B cell (primary cell): ENCODE measurements around the gene ZBTB16. TPM values are rescaled to one million over a fixed set of nuclear protein-coding genes. Genes with fewer than 3 reads are reported as not detected.

Source experiments
- ATAC-seq: fragments of 200-7000 bp; cut with Tn5 transposase; one replicate; pipeline ENCODE4 v1.10.0; 2021; ENCODE audit warnings: low read depth, mild to moderate bottlenecking, moderate number of reproducible peaks, moderate library complexity
- CTCF ChIA-PET: fragments of 350-600 bp; sonication (Branson Sonifier 250); formaldehyde crosslinking; loops from one replicate; lab custom pipeline; 2021; ENCODE audit warnings: antibody characterized with exemption, inconsistent platforms; lab: Charles Lee
- POLR2A ChIA-PET: fragments of 350-600 bp; sonication (Branson Sonifier 250); formaldehyde crosslinking; loops from one replicate; lab custom pipeline; 2021; ENCODE audit warnings: antibody characterized with exemption; lab: Charles Lee
- DNase-seq: peaks from one replicate; pipeline ENCODE4 v3.0.0; 2013
- H2AFZ ChIP-seq: 2 replicates; pipeline ENCODE4 v1.6.1; 2012; ENCODE audit warnings: mild to moderate bottlenecking, low read depth, low read length; ENCODE audit not compliant: insufficient read depth, poor library complexity, severe bottlenecking
- H3K27ac ChIP-seq, 2 donors: 1 replicate in 1 of 2; 2 replicates in 1 of 2; pipeline ENCODE4 v1.5.1; 2012 to 2013; ENCODE audit warnings: low read length in 2 of 2, mild to moderate bottlenecking in 2 of 2, moderate library complexity in 1 of 2
- H3K27me3 ChIP-seq, 4 experiments: fragments of 200-600 bp in 1 of 4; sonication (generic) in 1 of 4; replicated peaks in 1 of 4; 1 replicate in 2 of 4; 2 replicates in 2 of 4; pipeline versions ENCODE4 v1.6.1 to v1.7.0; 2013 to 2016; ENCODE audit warnings: low read length in 3 of 4, mild to moderate bottlenecking in 2 of 4, mixed read lengths in 1 of 4, moderate library complexity in 1 of 4; ENCODE audit not compliant: insufficient read depth in 4 of 4, control insufficient read depth in 3 of 4; ENCODE audit errors: control extremely low read depth in 1 of 4
- H3K36me3 ChIP-seq, 2 experiments: replicated peaks in 1 of 2; 1 replicate in 1 of 2; 2 replicates in 1 of 2; pipeline versions ENCODE4 v1.6.1 to v1.7.1; 2013; ENCODE audit warnings: low read length in 1 of 2; ENCODE audit not compliant: insufficient read depth in 2 of 2, control insufficient read depth in 1 of 2; ENCODE audit errors: control extremely low read depth in 1 of 2, extremely low read depth in 1 of 2
- H3K4me1 ChIP-seq, 2 donors: fragments of 200-600 bp in 1 of 2; sonication (generic) in 1 of 2; 1 replicate in 1 of 2; 2 replicates in 1 of 2; pipeline versions ENCODE4 v1.5.1 to v1.6.1; 2013 to 2017; ENCODE audit warnings: low read length in 2 of 2; ENCODE audit not compliant: control insufficient read depth in 2 of 2, insufficient read depth in 2 of 2
- H3K4me2 ChIP-seq: replicated peaks from 2 replicates; pipeline ENCODE3; 2012; ENCODE audit warnings: mild to moderate bottlenecking, low read depth, low read length; ENCODE audit not compliant: poor library complexity, severe bottlenecking
- H3K4me3 ChIP-seq, 5 experiments: fragments of 200-600 bp in 1 of 5; sonication (generic) in 1 of 5; 1 replicate in 3 of 5; 2 replicates in 2 of 5; pipeline versions ENCODE4 v1.5.1 to v1.7.0; 2011 to 2016; ENCODE audit warnings: low read length in 4 of 5, mild to moderate bottlenecking in 4 of 5, low read depth in 2 of 5, control low read depth in 1 of 5, moderate library complexity in 1 of 5; ENCODE audit not compliant: insufficient read depth in 1 of 5; ENCODE audit errors: control extremely low read depth in 1 of 5, extremely low read depth in 1 of 5
- H3K79me2 ChIP-seq: fragments of 200-600 bp; sonication (generic); one replicate; pipeline ENCODE4 v1.6.0; 2016; ENCODE audit warnings: low read length; ENCODE audit not compliant: control insufficient read depth, insufficient read depth
- H3K9ac ChIP-seq: fragments of 200-600 bp; sonication (generic); 2 replicates; pipeline ENCODE4 v1.6.1; 2017; ENCODE audit warnings: mild to moderate bottlenecking, low read length, moderate library complexity
- H3K9me3 ChIP-seq, 3 donors: one replicate each; pipeline versions ENCODE4 v1.6.1 to v1.7.1; 2013; ENCODE audit warnings: low read length in 2 of 3; ENCODE audit not compliant: control insufficient read depth in 2 of 3, insufficient read depth in 1 of 3; ENCODE audit errors: control extremely low read depth in 1 of 3
- H4K20me1 ChIP-seq: 2 replicates; pipeline ENCODE4 v1.6.0; 2012; ENCODE audit warnings: mild to moderate bottlenecking, low read length; ENCODE audit not compliant: insufficient read depth, control insufficient read depth, poor library complexity, severe bottlenecking
- H3K27ac Mint-ChIP-seq: one replicate; pipeline ENCODE4 v1.8.0; 2021; ENCODE audit warnings: mixed read lengths
- H3K27me3 Mint-ChIP-seq: one replicate; pipeline ENCODE4 v1.8.0; 2021; ENCODE audit warnings: mixed read lengths
- H3K4me1 Mint-ChIP-seq: one replicate; pipeline ENCODE4 v1.8.0; 2021; ENCODE audit warnings: mixed read lengths
- H3K4me3 Mint-ChIP-seq: one replicate; pipeline ENCODE4 v1.8.0; 2021; ENCODE audit warnings: mixed read lengths
- H3K9me3 Mint-ChIP-seq: one replicate; pipeline ENCODE4 v1.8.0; 2022; ENCODE audit warnings: mixed read lengths; ENCODE audit not compliant: insufficient read depth
- CTCF ChIP-seq: fragments of 200-600 bp; IDR thresholded peaks from one replicate; pipeline ENCODE4 v1.8.0; 2022; ENCODE audit warnings: antibody characterized with exemption, mild to moderate bottlenecking
- EZH2 ChIP-seq: IDR thresholded peaks from 2 replicates; pipeline ENCODE4 v1.6.1; 2012; ENCODE audit warnings: borderline replicate concordance, low read depth, mild to moderate bottlenecking, moderate library complexity, low read length; ENCODE audit not compliant: insufficient read depth, poor library complexity, severe bottlenecking
- WGBS: methylation state at CpG from one replicate; pipeline ENCODE4 v1.1.5; 2013; ENCODE audit warnings: missing lambda C conversion rate; ENCODE audit not compliant: insufficient coverage; 5-methylcytosine and 5-hydroxymethylcytosine counted together
- intact Hi-C: fragments of 100-400 bp; cut with micrococcal nuclease; formaldehyde crosslinking; loops from one replicate; pipeline ENCODE4 v1.10.0; 2022
- polyA plus RNA-seq: library from polyadenylated mRNA; depleted of rRNA; stranded (reverse); fragments of >200 nt; gene quantifications from 2 replicates; pipeline ENCODE4 v1.2.3, GENCODE V29; 2012
- total RNA-seq, 2 donors: library from RNA; stranded (reverse); fragments of 120-200 nt in 1 of 2; gene quantifications; 1 replicate in 1 of 2; 2 replicates in 1 of 2; pipeline versions ENCODE4 v1.2.3 to v1.2.4, GENCODE V29; 2013 to 2022

The ZBTB16 gene
- total and polyA plus RNA-seq, 2 donors (not counting 1 experiment from before 2014, with no cell fraction given), result 16.0 to 20.6 TPM

GRCh38 chr11:114271316-114271715, 211.8 kb downstream of the ZBTB16 start:
- WGBS, result 56% methylated on average over 1 of the region's 2 CpGs
- Histone ChIP-seq H3K79me2 (no peaks in the 10 kb centered on the region), H4K20me1 (no peaks in the 10 kb centered on the region), H3K4me2 (no peak overlapping the region), H3K9me3 (no peaks in the 10 kb centered on the region), H3K27me3 (peaks cover 0 to 31% (median 15%) of the 10 kb centered on the region in 4 experiments), H3K36me3 (no peaks in the 10 kb centered on the region), H2AFZ (no peak overlapping the region), H3K4me1 (no peaks in the 10 kb centered on the region), H3K27ac (no peak overlapping the region), H3K9ac (no peak overlapping the region), H3K4me3 (no peak overlapping the region)
- TF ChIP-seq CTCF (no peak), EZH2 (no peak)
- ChIA-PET CTCF (interaction anchor here (0.8 to 1.3 kb wide), 2 partner anchors 9 to 10 kb away, joined by 3 read pairs; no protein-coding TSS in a partner anchor), POLR2A (no interaction called here)
- Mint-ChIP-seq H3K4me1 (no peaks in the 10 kb centered on the region), H3K27me3 (peaks cover 51% of the 10 kb centered on the region), H3K9me3 (no peaks in the 10 kb centered on the region), H3K4me3 (no peak overlapping the region), H3K27ac (no peak overlapping the region)
- DNase-seq (no peak), ATAC-seq (no peak)
- intact Hi-C loops, result no loop called here

GRCh38 chr11:114272311-114272710, 212.8 kb downstream of the ZBTB16 start:
- Histone ChIP-seq H3K27ac (no peak overlapping the region), H3K9ac (no peak overlapping the region), H3K27me3 (peaks cover 0 to 34% (median 15%) of the 10 kb centered on the region in 4 experiments), H3K4me2 (no peak overlapping the region), H3K79me2 (no peaks in the 10 kb centered on the region), H3K9me3 (no peaks in the 10 kb centered on the region), H4K20me1 (no peaks in the 10 kb centered on the region), H3K36me3 (no peaks in the 10 kb centered on the region), H2AFZ (no peak overlapping the region), H3K4me3 (no peak overlapping the region), H3K4me1 (no peaks in the 10 kb centered on the region)
- no peak overlapping the region for H3K27ac Mint-ChIP-seq
- no peaks in the 10 kb centered on the region for H3K4me1 Mint-ChIP-seq
- no peak for TF ChIP-seq EZH2
- no peak for TF ChIP-seq CTCF
- no peak for ATAC-seq
- H3K27me3 Mint-ChIP-seq, result peaks cover 57% of the 10 kb centered on the region
- intact Hi-C loops, result no loop called here
- ChIA-PET CTCF (interaction anchor here (0.8 to 1.3 kb wide), 2 partner anchors 10 to 11 kb away, joined by 3 read pairs; no protein-coding TSS in a partner anchor), POLR2A (no interaction called here)
- DNase-seq, result no peak
- 65% methylated on average over 4 of the region's 4 CpGs for WGBS
- H3K9me3 Mint-ChIP-seq, result no peaks in the 10 kb centered on the region
- H3K4me3 Mint-ChIP-seq, result no peak overlapping the region
